Hematopoietic multipotent progenitor cell treated with erythropoietin and hydrocortisone succinate and interleukin-3 and kit ligand, for 15 days (in vitro differentiated cells): Measurements from ENCODE around the gene MRPS6.

Source experiments
- DNase-seq: peaks from one replicate; pipeline ENCODE4 v3.0.0-alpha.2; 2015; ENCODE audit warnings: low spot score

MRPS6 gene

DNA sequence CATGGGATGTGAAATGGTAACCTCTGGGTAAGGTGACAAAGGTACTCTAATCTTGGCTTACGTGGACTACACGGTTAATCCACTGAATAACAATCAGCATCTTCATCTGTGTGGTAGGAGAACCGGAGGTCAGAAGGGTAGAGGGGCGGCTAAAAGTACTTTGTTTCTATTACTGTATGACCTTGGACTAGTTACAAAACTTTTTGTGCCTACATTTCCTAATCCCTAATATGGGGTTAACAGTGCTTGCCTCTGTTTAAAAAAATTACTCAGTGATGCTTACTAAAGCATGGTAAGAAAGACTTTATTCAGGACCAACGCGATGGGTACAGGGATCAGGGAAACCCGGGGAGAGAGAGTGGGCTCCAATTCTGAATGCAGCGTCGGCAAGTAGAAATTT is 1.7 kb upstream of the MRPS6 start:
- DNase-seq, result no peak

DNA sequence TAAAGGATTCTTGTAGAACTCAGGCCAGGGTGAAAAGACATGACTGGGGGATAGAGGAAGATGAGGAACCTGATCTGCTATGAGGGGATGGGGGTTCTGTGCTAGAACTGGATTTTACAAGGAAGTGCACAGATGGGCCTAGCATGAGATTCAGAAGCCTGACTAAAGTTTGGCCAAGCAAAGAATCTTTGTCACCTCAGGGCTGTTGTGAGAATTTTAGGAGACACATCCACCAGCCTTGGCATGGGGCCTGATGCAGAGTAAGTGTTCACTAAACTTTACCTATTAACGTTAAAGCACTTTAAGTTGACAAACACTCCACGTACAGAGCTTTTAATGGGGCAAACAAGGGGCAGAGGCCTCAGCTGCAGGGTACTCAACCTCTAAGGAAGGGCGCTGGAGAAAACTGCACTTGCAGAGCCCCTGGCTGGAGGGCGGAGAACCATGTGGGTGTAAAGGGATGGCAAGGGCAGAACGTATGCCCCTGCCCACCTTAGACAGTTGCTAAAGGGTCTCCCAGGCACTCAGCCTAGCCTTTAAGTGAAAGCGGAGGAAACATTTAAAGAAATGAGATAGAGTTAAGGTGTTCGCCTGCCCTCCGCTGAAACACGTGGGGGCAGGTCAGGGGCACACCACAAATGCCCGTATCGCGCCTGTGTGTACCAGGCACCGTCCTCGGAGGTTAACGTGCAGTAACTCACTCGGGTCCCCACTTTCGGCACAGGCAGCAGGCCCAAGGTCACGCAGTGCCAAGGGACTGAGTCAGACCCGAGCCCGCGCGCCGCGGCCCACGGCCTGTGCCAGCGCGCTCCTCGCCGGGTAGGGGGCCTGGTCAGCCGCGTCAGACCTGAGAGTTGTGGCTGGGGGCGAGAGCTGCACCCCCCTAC is 990 bp upstream of the MRPS6 start:
- DNase-seq, result no peak

DNA sequence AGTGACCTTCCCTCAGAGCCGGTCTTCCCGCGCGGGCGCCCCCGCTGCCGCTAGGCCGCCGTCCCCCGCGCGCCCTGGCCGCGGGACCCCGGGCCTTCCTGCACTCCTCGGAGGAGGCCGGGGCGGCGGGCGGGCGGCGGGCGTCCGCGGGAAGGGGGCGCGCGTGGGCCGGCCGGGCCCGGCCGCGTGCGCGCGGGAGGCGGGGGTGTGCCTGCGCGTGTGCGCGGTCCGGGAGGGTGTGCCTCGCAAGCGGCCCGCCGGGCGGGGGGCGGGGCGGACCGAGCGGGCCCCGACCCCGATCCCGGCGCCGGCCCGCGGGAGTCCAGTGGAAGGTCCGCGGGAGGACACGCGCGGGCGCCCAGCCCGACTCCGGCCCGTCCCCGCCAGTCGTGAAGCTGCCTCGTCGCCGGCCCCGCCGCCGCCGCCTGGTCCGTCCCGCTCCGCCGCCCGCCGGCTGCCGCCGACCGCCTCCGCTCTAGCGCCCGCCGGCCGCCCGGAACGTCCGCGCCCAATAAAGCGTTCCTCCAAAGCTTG is 438 bp downstream of the MRPS6 start:
- peak; percentile 38 for DNase-seq

DNA sequence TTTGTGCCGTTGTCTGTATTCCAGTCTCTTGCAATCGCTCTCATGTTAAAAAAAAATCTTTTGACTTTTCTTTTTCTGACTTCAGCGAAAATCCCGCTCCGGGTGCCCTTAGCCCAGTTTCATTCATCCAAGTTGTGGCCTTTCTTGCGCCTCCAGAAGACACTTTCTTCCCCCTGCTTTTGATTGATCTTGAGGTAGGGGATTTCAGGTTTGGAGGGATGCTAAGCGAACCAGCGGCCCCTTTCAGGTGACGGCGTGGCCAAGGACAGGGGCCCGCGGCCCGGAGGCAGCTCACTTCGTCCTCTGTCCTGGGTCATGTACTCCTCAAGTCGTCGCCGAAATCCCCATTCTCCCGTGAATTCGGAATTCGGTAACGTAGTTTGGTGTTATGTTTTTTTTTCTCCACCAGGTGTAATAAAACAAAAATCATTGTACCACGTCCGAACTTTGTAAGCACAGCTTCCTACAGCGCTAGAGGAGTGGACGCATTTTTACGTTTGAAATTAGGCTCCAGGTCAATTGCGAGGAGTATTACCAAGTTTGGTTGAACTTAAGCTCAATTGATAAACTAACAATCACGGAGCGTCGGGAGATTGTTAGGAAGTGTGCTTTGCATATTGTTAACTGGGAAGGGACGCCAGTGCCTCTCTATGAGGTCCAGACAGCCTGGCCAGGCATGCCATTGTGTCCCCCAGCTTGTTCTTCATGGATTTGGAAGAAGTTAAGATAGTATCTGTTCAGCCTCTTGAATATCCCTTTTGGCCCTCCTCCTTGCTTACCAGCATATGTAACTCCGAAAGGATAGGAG is 1.1 kb downstream of the MRPS6 start:
- DNase-seq, result no peak

DNA sequence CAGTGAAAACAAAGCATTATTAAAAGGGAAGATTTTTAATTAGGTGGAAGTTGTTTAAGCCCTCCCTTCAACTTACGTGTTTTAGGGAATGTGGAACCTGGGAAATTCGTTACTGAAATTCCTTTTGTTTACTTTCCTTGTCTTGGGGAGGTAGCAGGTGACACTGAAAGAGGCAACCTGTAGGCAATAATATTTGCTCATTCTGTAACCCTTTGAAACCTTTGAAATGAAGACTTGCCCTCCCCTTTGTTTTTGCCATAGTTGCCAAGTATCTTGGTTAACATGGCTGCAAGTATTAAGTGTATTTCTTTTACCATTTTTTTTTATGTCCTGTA is 1.7 kb downstream of the MRPS6 start:
- DNase-seq, result no peak

DNA sequence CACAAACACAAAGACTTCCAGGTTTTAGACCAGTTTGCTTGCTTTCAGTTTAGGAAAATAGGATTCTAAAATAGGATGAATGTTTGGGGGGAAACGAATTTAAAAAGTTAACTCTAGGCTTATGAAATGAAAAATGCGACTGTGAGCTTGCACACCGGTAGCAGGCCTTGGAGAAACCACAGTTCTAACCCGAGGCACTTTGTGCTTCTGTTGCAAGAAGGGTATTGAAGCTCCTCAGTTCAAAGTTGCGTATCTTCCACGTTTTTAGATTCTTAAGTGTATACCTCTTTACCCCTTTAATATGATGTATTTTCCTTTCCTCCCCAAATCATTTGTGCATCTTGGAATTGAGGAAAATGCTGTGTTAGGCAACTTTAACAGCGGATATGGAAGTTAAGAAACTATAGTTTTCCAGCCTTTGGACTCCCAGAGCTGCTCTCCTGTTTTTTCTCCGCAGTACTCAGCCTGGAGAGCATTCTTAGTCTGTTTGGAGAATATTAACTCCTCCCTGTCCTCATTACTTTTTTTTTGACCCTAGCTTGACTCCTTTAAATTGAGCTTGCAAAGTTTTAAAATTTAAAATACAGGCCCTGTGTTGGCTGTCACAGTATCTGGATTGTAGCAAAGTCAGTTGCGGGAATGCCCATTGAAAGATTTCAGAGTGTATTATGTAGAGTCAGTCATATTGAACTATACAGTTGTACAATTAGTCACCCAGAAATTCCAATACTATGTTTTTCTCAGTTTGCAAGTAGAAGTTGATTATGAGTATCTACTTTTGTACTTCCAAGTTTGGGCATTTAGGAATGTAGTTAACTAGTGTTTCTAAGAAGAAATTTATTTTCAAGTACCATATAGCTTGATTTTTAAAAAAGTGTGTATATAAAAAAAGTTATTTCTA is 2.6 kb downstream of the MRPS6 start:
- DNase-seq, result no peak

DNA sequence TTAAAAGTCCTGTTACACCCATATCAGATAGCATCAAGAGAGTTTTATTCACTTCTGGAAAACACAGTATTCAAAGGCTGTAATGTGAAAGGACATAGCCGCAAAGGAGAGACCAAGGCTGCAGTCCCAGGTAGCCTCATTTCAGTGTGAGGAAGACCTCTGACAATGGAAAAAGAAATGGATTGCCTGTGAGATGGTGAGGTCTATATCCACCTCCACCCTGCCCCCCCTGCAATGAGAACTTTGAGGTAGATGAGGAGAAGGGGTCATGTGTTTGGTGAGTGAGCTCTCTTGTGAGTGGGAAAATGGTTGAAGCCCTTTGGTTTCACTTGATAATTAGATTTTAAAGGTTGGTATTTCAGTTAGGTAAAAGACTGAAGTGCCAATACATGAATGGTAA is 3.5 kb downstream of the MRPS6 start:
- DNase-seq, result no peak

DNA sequence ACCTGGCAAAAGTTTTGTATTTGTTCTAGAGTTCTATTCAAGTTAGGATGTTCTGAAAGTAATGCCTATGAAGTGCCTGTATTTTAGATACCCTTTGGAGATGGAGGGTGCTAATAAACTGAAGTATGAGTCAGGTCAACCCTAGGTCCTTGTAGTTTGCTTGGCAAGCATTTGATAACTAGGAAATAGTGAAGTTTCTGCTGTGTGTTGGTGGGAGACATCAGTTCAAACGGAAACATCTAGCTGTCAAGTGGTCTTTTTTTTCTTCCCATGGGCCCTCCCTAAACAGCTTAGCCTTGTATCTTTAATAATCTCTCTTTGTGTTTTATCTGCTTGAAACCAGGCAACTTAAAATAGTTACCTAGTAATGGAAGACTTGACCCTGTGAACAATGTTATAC is 4.5 kb downstream of the MRPS6 start:
- no peak for DNase-seq

DNA sequence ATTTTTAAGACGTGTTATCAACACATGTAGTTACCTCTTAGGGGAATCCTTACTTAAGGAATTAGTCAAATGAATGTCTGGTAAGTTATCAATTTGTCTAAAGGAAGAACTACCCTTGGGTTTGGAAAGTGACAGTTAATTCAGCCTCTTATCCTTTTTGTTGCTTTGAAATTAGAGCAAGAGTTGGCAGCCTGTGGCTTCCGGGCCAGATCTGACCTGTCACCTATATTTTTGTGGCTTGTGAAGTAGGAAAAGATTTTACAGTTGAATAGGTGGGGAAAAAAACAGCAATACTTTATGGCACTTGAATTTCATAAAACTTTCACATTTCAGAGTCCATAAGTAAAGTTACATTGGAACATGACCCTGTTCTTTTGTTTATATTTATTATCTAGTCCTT is 5.5 kb downstream of the MRPS6 start:
- no peak for DNase-seq

DNA sequence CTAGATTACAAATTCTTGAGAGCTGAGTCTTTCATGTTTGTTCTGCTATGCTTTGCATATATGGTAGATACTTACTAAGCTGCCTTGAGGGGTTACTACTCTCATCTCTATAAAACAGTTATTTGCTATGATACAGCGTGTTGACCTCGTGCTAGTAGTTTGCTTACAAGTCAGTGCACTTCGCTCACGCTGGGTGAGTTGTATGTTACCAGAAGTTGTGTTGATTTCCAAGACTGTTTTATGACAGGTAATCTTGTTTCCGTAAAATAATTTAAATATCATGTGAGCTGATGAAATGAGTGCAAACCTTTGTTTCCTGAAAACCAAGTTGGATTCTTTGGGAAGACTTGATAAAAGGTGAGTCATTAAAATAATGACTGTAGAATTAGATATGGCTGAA is 7.3 kb downstream of the MRPS6 start:
- DNase-seq, result no peak

DNA sequence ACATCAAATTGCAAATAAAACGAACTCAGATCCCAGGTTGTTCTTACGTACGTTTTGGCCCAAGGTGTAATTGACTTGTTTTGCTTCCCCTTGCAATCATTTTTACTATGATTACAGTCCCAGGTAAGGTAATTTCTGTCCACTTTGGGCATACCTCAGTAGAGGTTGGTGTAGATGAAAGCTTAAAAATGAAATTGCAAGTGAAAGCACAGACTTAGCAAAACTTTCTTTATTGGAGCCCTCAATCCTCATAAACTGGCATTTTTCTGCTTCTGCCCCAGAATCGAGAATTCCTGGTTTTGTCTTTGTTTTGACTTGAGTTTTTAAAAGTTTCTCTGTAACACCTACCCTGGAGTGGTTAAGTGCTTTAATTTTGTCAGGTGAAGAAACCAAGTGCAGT is 9.4 kb downstream of the MRPS6 start:
- DNase-seq, result no peak

DNA sequence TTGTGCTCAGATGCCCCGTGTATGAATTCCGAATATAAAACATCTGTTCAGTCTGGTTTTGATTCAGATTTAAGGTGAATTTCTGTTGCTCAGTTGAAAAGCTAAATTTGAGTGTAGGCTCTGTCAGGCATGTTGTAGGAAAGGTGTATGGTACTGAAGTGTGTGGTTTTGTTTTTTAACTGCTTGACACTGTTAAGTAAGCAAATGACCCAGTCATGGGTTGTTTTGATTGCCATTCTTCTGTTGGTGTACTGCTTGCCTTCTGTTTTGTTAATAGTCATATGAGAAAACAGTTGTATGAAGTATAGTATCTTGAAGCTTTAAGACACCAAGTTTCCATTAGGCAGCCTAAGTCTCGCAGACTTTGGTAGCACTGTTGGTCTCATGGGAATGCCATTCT is 10.0 kb downstream of the MRPS6 start:
- no peak for DNase-seq

DNA sequence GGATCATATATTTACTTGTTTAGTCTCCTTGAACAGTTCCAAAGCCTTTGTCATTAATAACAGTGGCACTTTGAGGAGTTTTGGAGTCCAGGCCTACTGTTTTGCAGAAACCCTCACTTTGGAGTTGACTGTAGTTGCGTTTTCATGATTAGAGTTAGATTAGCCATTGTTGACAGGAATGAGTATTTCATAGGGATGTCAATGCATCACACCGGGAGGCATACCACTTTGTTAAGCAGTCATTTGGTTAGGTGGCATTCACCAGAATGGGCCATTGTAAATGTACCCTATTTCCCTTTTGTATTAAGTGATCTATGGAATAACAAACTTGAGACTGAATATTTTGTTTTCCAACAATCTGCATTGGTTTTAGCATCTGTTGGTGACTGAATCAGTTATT is 11.8 kb downstream of the MRPS6 start:
- no peak for DNase-seq

DNA sequence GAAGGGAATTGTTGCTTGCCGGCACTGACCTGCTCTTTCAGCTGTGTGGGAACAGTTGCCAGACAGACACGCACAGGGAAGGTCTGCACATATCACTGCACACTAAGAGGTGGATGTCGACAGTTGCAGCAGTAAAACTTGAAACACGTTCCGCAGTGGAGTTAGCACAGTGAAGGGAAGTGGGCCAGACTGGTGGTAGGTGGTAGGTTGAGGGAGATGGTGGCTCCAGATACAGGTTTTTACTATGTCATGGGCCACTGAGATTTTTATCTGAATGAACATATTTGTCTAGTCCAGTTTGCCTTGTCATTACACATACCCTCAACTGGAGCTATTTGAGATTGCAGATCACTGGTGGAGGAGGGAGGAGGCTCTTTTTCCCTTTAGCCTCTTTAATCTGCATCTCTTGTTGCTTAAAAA is 13.5 kb downstream of the MRPS6 start:
- DNase-seq, result no peak

DNA sequence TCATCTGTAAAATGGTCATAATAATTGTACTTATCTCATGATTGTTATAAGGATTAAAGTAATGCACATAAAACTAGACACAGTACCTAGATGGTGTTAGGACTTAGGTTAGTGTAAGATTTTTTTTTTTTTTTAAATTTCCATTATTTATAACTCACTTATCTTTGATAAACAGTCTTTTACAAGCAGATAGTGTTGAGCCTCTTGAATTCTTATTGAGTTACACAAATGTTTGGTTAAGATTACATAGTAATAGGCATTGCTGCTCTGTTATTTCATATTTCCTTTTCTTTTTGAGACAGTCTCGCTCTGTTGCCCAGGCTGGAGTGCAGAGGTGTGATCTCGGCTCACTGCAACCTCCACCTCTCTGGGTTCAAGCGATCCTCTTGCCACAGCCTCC is 15.4 kb downstream of the MRPS6 start:
- no peak for DNase-seq

DNA sequence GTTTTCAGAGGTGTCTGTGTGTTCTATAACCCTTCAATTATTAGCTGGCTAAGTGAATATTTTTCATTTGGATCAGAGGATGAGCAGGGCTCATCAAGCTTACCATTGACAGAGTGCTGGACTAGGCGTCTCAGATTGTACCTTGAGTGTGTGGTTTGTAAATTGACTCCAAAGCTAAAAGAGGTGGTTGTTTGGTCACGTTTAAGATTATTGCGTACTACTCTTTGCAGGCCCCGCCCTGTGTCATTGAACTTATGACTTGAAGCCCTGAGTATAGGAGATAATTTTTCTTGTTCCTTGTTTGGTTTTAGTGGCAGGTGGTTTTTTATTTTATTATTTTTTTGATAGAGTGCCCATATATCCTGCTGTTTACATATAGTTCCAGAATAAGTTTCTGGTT is 17.7 kb downstream of the MRPS6 start:
- no peak for DNase-seq

DNA sequence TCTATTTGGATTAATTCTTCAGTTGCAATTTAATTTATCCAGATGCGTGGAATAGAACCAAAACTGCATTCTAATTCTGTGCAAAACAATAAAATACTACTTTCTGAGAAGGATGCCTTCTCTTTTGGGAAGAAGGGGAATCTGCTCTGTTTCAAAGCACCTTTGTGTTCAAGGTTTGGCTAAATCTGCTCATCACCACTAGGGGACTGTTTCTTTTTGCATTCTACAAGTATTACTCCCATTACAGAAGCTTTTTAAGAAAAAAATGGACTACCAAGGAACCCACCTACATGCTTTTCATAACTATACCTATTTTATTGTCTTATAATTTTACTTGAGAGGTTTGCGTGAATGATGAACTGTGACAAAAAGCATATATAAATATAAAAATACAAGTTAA is 18.2 kb downstream of the MRPS6 start:
- no peak for DNase-seq

DNA sequence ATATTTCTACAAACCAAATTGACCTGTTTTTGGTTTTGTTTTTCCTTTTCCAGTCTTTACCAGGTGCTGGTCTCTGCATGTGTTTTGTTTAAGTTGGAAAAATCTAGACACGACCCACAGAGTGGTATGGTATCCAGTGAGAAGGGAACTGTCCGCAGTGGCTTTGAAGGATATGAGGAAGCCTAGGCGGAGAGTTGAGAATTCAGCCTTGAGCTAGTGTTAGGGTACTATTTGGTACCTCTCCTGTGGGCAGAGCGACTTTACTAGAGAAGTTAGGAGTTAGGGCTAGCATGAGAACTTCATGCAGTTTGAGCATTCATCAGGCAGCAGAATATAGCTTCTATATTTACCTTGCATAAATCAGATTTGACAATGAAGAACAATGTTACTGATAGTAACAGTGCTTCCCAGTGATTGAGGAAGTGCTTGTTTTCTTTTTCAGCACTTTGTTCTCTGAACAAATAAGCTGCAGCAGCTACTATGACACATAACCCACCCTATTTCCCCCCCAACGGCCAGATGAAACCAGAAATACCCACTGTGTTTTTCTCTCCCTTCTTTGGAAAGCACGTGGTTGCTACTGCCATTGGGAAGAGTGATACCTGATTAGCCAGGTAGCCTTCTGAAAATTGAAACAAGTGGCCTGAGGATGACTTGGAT is 19.0 kb downstream of the MRPS6 start:
- no peak for DNase-seq

DNA sequence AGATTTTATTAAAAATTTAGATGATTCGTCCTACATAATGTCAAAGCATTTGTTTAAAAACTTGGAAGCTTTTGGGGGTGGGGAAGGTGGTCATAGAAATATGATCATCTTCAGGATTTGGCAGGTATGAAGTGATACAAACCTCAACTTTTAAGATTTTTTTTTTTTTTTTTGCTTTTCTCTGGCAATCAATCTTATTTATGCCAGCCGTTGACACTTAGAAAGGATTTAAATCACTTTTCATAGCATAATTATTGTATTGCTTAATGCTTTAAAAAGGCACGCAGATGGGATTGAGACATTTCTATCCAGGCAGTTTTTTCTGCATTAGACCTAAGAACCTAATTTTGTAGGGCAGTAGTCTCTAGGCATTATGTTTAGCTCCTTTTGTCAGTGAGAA is 19.7 kb downstream of the MRPS6 start:
- DNase-seq, result no peak

DNA sequence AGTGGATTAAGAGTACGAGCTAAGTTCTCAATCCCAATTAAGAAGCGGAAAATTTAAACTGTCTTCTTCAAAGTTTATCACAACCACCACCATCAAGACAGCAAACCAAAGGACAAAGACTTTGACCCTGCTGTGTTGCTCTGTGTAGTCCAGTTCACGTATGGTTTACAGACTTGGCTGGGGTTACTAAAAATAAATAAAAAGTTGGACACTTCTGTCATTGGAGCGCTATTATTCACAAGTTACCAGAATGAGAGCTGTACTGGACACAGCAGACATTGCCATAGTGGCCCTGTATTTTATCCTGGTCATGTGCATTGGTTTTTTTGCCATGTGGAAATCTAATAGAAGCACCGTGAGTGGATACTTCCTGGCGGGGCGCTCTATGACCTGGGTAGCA is 21.6 kb downstream of the MRPS6 start:
- DNase-seq, result no peak

DNA sequence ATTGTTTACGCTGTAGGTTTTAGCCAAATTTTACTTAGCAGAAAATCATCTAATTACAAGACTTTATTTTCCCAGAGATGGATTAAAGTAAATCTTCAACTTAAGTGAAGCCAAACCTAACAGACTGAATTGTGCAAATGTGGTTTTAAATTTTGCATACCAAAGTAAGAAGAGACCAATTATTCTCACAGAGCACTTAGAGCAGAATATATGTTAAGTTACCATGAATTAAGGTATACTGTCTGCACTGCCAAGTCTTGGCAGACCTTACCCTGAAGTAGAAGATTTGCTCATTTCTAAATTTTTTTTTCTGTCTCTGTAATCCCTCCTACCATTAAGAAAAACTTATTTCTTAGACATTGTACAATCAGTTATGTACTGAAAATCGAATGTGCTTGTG is 24.1 kb downstream of the MRPS6 start:
- DNase-seq, result no peak

DNA sequence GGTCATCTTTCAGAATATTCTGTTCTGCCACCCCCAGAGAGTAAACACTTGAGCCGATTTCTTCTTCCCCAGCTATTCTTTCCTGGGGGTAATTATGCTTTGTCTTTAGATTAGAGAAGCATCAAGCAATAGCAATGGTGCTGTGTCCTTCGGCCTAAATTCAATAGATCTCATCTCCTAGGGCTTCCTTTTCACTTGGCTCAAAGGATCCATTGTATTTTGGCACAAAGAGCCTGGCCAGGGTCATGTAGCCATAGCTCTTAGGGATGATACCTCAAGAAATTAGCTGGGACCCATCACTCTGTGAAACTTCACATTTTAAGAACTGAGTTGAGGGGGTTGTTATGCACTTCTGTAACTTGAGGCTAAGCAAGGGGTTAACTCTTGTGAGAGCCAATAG is 27.0 kb downstream of the MRPS6 start:
- DNase-seq, result no peak
